Measurements from ENCODE around the gene PXT1.

GRCh38 chr6:36441307-36441894, 1.3 kb downstream of the PXT1 start:
- TF ChIP-seq CTCF (IDR thresholded peaks at IDR 0.05; ENCODE audit: poor library complexity) (no peak), EZH2 (IDR thresholded peaks at IDR 0.05; ENCODE audit: borderline replicate concordance) (no peak)
